WTC11 (cell line): ENCODE results near the gene ZNHIT2. TPM values are rescaled to one million over a fixed set of nuclear protein-coding genes. Genes with fewer than 3 reads are reported as not detected.

Source experiments
- CBFB ChIP-seq: sonication (generic); formaldehyde crosslinking; IDR thresholded peaks from 2 replicates; pipeline ENCODE4 v1.8.1; 2022; ENCODE audit warnings: mild to moderate bottlenecking, low read depth, missing genetic modification reagents
- CREB1 ChIP-seq: sonication (generic); formaldehyde crosslinking; IDR thresholded peaks from 2 replicates; pipeline ENCODE4 v1.8.0; 2023; ENCODE audit warnings: mild to moderate bottlenecking, missing genetic modification reagents
- HMGA2 ChIP-seq: fragments of 250-450 bp; sonication (Bioruptor Pico); IDR thresholded peaks from 2 replicates; pipeline ENCODE4 v1.4.0; 2021; ENCODE audit warnings: mild to moderate bottlenecking, moderate library complexity
- JAZF1 ChIP-seq: fragments of 250-450 bp; sonication (Bioruptor Pico); IDR thresholded peaks from 2 replicates; pipeline ENCODE4 v1.9.0; 2021; ENCODE audit warnings: moderate library complexity, mild to moderate bottlenecking, inconsistent platforms
- KAT7 ChIP-seq: sonication (generic); formaldehyde crosslinking; IDR thresholded peaks from 2 replicates; pipeline ENCODE4 v1.8.1; 2023; ENCODE audit warnings: missing genetic modification reagents, mild to moderate bottlenecking, borderline replicate concordance
- NFE2L1 ChIP-seq: sonication (generic); formaldehyde crosslinking; IDR thresholded peaks from 2 replicates; pipeline ENCODE4 v1.8.1; 2023; ENCODE audit warnings: missing genetic modification reagents
- NR1H2 ChIP-seq: sonication (generic); formaldehyde crosslinking; IDR thresholded peaks from 2 replicates; pipeline ENCODE4 v1.9.0; 2021; ENCODE audit warnings: mild to moderate bottlenecking, moderate library complexity, missing genetic modification reagents
- USF2 ChIP-seq: sonication (generic); formaldehyde crosslinking; IDR thresholded peaks from 2 replicates; pipeline ENCODE4 v1.8.1; 2023; ENCODE audit warnings: mild to moderate bottlenecking, missing genetic modification reagents, moderate library complexity
- ZBTB21 ChIP-seq: sonication (generic); formaldehyde crosslinking; IDR thresholded peaks from 2 replicates; pipeline ENCODE4 v1.8.1; 2023; ENCODE audit warnings: mild to moderate bottlenecking, missing genetic modification reagents, borderline replicate concordance
- ZNF121 ChIP-seq: sonication (generic); formaldehyde crosslinking; IDR thresholded peaks from 2 replicates; pipeline ENCODE4 v1.8.0; 2023; ENCODE audit warnings: missing genetic modification reagents
- ZNF423 ChIP-seq: fragments of 250-450 bp; sonication (Bioruptor Pico); IDR thresholded peaks from 2 replicates; pipeline ENCODE4 v2.1.2; 2022; ENCODE audit warnings: mild to moderate bottlenecking, moderate library complexity
- ZNF425 ChIP-seq: fragments of 250-450 bp; sonication (Bioruptor Pico); conservative IDR thresholded peaks from 2 replicates; pipeline ENCODE4 v1.9.0; 2021; ENCODE audit warnings: mild to moderate bottlenecking
- ZNF512 ChIP-seq: sonication (generic); formaldehyde crosslinking; IDR thresholded peaks from 2 replicates; pipeline ENCODE4 v1.8.1; 2022; ENCODE audit warnings: missing genetic modification reagents, borderline replicate concordance
- ZNF671 ChIP-seq: fragments of 250-450 bp; sonication (Bioruptor Pico); IDR thresholded peaks from 2 replicates; pipeline ENCODE4 v1.8.0; 2021; ENCODE audit warnings: mild to moderate bottlenecking
- total RNA-seq: library from RNA; stranded (reverse); gene quantifications from 3 replicates; pipeline ENCODE4 v1.2.3, GENCODE V29; 2021
- TF ChIP-seq, protein P1 (sequence below): sonication (generic); formaldehyde crosslinking; IDR thresholded peaks from 2 replicates; pipeline ENCODE4 v1.8.1; 2023; ENCODE audit warnings: mild to moderate bottlenecking, missing genetic modification reagents
- TF ChIP-seq, protein P2 (sequence below): fragments of 250-450 bp; sonication (Bioruptor Pico); IDR thresholded peaks from 2 replicates; pipeline ENCODE4 v1.9.0; 2021; ENCODE audit warnings: mild to moderate bottlenecking, borderline replicate concordance
- TF ChIP-seq, protein P3 (sequence below): sonication (generic); formaldehyde crosslinking; IDR thresholded peaks from 2 replicates; pipeline ENCODE4 v1.8.0; 2023; ENCODE audit warnings: mild to moderate bottlenecking, missing genetic modification reagents
- TF ChIP-seq, protein P4 (sequence below): sonication (generic); formaldehyde crosslinking; IDR thresholded peaks from 2 replicates; pipeline ENCODE4 v1.8.0; 2023; ENCODE audit warnings: missing genetic modification reagents, mild to moderate bottlenecking, borderline replicate concordance
- TF ChIP-seq, protein P5 (sequence below): sonication (generic); formaldehyde crosslinking; conservative IDR thresholded peaks from 2 replicates; pipeline ENCODE4 v1.8.1; 2022; ENCODE audit warnings: mild to moderate bottlenecking, missing genetic modification reagents

ZNHIT2 gene
- total RNA-seq, 1 experiment from 2014 or later, result 16.7 TPM

GRCh38 chr11:65083834-65084597 lies 33.5 kb downstream of the ZNHIT2 start, which contains the start of the genes CDCA5 and ZFPL1 (continued):
- TF ChIP-seq USF2 (CRISPR knock-in tag) (0 out of 2 replicates have a peak, but pooled peaks have one; percentile 27), ZNF423 (no peak), ZNF512 (CRISPR knock-in tag) (no peak), ZBTB21 (CRISPR knock-in tag) (no peak), CREB1 (peak; percentile 93; the same call in 1 of the 2 replicates), NR1H2 (CRISPR knock-in tag) (no peak), KAT7 (CRISPR knock-in tag) (no peak), ZNF121 (no peak), HMGA2 (CRISPR knock-in tag) (no peak), ZNF671 (CRISPR knock-in tag) (no peak), CBFB (CRISPR knock-in tag) (no peak), NFE2L1 (peak; percentile 89; the same call in 1 of the 2 replicates), JAZF1 (CRISPR knock-in tag) (no peak), ZNF425 (CRISPR knock-in tag) (no peak)
- TF ChIP-seq, protein P1, sequence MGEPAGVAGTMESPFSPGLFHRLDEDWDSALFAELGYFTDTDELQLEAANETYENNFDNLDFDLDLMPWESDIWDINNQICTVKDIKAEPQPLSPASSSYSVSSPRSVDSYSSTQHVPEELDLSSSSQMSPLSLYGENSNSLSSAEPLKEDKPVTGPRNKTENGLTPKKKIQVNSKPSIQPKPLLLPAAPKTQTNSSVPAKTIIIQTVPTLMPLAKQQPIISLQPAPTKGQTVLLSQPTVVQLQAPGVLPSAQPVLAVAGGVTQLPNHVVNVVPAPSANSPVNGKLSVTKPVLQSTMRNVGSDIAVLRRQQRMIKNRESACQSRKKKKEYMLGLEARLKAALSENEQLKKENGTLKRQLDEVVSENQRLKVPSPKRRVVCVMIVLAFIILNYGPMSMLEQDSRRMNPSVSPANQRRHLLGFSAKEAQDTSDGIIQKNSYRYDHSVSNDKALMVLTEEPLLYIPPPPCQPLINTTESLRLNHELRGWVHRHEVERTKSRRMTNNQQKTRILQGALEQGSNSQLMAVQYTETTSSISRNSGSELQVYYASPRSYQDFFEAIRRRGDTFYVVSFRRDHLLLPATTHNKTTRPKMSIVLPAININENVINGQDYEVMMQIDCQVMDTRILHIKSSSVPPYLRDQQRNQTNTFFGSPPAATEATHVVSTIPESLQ (CRISPR knock-in tag), result no peak
- TF ChIP-seq, protein P2, sequence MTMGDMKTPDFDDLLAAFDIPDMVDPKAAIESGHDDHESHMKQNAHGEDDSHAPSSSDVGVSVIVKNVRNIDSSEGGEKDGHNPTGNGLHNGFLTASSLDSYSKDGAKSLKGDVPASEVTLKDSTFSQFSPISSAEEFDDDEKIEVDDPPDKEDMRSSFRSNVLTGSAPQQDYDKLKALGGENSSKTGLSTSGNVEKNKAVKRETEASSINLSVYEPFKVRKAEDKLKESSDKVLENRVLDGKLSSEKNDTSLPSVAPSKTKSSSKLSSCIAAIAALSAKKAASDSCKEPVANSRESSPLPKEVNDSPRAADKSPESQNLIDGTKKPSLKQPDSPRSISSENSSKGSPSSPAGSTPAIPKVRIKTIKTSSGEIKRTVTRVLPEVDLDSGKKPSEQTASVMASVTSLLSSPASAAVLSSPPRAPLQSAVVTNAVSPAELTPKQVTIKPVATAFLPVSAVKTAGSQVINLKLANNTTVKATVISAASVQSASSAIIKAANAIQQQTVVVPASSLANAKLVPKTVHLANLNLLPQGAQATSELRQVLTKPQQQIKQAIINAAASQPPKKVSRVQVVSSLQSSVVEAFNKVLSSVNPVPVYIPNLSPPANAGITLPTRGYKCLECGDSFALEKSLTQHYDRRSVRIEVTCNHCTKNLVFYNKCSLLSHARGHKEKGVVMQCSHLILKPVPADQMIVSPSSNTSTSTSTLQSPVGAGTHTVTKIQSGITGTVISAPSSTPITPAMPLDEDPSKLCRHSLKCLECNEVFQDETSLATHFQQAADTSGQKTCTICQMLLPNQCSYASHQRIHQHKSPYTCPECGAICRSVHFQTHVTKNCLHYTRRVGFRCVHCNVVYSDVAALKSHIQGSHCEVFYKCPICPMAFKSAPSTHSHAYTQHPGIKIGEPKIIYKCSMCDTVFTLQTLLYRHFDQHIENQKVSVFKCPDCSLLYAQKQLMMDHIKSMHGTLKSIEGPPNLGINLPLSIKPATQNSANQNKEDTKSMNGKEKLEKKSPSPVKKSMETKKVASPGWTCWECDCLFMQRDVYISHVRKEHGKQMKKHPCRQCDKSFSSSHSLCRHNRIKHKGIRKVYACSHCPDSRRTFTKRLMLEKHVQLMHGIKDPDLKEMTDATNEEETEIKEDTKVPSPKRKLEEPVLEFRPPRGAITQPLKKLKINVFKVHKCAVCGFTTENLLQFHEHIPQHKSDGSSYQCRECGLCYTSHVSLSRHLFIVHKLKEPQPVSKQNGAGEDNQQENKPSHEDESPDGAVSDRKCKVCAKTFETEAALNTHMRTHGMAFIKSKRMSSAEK (CRISPR knock-in tag), result no peak
- TF ChIP-seq, protein P3, sequence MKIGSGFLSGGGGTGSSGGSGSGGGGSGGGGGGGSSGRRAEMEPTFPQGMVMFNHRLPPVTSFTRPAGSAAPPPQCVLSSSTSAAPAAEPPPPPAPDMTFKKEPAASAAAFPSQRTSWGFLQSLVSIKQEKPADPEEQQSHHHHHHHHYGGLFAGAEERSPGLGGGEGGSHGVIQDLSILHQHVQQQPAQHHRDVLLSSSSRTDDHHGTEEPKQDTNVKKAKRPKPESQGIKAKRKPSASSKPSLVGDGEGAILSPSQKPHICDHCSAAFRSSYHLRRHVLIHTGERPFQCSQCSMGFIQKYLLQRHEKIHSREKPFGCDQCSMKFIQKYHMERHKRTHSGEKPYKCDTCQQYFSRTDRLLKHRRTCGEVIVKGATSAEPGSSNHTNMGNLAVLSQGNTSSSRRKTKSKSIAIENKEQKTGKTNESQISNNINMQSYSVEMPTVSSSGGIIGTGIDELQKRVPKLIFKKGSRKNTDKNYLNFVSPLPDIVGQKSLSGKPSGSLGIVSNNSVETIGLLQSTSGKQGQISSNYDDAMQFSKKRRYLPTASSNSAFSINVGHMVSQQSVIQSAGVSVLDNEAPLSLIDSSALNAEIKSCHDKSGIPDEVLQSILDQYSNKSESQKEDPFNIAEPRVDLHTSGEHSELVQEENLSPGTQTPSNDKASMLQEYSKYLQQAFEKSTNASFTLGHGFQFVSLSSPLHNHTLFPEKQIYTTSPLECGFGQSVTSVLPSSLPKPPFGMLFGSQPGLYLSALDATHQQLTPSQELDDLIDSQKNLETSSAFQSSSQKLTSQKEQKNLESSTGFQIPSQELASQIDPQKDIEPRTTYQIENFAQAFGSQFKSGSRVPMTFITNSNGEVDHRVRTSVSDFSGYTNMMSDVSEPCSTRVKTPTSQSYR (CRISPR knock-in tag), result 0 out of 2 replicates have a peak, but pooled peaks have one; percentile 46
- TF ChIP-seq, protein P4, sequence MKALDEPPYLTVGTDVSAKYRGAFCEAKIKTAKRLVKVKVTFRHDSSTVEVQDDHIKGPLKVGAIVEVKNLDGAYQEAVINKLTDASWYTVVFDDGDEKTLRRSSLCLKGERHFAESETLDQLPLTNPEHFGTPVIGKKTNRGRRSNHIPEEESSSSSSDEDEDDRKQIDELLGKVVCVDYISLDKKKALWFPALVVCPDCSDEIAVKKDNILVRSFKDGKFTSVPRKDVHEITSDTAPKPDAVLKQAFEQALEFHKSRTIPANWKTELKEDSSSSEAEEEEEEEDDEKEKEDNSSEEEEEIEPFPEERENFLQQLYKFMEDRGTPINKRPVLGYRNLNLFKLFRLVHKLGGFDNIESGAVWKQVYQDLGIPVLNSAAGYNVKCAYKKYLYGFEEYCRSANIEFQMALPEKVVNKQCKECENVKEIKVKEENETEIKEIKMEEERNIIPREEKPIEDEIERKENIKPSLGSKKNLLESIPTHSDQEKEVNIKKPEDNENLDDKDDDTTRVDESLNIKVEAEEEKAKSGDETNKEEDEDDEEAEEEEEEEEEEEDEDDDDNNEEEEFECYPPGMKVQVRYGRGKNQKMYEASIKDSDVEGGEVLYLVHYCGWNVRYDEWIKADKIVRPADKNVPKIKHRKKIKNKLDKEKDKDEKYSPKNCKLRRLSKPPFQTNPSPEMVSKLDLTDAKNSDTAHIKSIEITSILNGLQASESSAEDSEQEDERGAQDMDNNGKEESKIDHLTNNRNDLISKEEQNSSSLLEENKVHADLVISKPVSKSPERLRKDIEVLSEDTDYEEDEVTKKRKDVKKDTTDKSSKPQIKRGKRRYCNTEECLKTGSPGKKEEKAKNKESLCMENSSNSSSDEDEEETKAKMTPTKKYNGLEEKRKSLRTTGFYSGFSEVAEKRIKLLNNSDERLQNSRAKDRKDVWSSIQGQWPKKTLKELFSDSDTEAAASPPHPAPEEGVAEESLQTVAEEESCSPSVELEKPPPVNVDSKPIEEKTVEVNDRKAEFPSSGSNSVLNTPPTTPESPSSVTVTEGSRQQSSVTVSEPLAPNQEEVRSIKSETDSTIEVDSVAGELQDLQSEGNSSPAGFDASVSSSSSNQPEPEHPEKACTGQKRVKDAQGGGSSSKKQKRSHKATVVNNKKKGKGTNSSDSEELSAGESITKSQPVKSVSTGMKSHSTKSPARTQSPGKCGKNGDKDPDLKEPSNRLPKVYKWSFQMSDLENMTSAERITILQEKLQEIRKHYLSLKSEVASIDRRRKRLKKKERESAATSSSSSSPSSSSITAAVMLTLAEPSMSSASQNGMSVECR (CRISPR knock-in tag), result peak; percentile 94
- TF ChIP-seq, protein P5, sequence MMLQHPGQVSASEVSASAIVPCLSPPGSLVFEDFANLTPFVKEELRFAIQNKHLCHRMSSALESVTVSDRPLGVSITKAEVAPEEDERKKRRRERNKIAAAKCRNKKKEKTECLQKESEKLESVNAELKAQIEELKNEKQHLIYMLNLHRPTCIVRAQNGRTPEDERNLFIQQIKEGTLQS (CRISPR knock-in tag), result no peak
